Neuronal stem cell (in vitro differentiated cells): ENCODE data around the gene GLRA3.
A peak's percentile ranks its signal among the peaks of the same experiment; 100 is the strongest.

ENCODE experiments used
- DNase-seq: peaks from one replicate; pipeline ENCODE4 v3.0.0-alpha.2; 2013; ENCODE audit warnings: low spot score
- H2AFZ ChIP-seq: one replicate; pipeline ENCODE4 v1.6.1; 2013; ENCODE audit warnings: mild to moderate bottlenecking, low read length, inconsistent platforms
- H2AK5ac ChIP-seq: 2 replicates; pipeline ENCODE4 v1.6.1; 2013; ENCODE audit warnings: low read depth, mild to moderate bottlenecking, inconsistent platforms, low read length, moderate library complexity, mixed read lengths
- H2BK120ac ChIP-seq: 2 replicates; pipeline ENCODE4 v1.6.1; 2013; ENCODE audit warnings: low read depth, mild to moderate bottlenecking, inconsistent platforms, low read length, moderate library complexity, mixed read lengths
- H2BK12ac ChIP-seq: one replicate; pipeline ENCODE4 v1.6.1; 2013; ENCODE audit warnings: low read length, inconsistent platforms
- H2BK15ac ChIP-seq: 2 replicates; pipeline ENCODE4 v1.6.1; 2013; ENCODE audit warnings: mild to moderate bottlenecking, low read length, inconsistent platforms, mixed read lengths
- H2BK5ac ChIP-seq: one replicate; pipeline ENCODE4 v1.6.1; 2013; ENCODE audit warnings: inconsistent platforms, mild to moderate bottlenecking, low read length, moderate library complexity
- H3K14ac ChIP-seq: one replicate; pipeline ENCODE4 v1.6.1; 2013; ENCODE audit warnings: low read length, inconsistent platforms
- H3K18ac ChIP-seq: 2 replicates; pipeline ENCODE4 v1.6.1; 2013; ENCODE audit warnings: low read length, inconsistent platforms
- H3K23ac ChIP-seq: 2 replicates; pipeline ENCODE4 v1.6.1; 2013; ENCODE audit warnings: low read depth, mild to moderate bottlenecking, mixed read lengths, low read length, inconsistent platforms; ENCODE audit not compliant: poor library complexity
- H3K27ac ChIP-seq: replicated peaks from 3 replicates; pipeline ENCODE4 v1.5.1; 2013; ENCODE audit warnings: low read length, inconsistent platforms
- H3K27me3 ChIP-seq, 3 experiments: 2 replicates each; pipeline ENCODE4 v1.6.1; 2013; ENCODE audit warnings: low read length in 3 of 3, mild to moderate bottlenecking in 2 of 3, inconsistent platforms in 1 of 3, low read depth in 1 of 3, mixed read lengths in 1 of 3, moderate library complexity in 1 of 3; ENCODE audit not compliant: control insufficient read depth in 3 of 3, insufficient read depth in 3 of 3
- H3K36me3 ChIP-seq, 2 donors: replicated peaks in 1 of 2; 2 replicates each; pipeline ENCODE4 v1.6.1; 2013; ENCODE audit warnings: low read length in 2 of 2; ENCODE audit not compliant: control insufficient read depth in 2 of 2, insufficient read depth in 2 of 2
- H3K4ac ChIP-seq: 2 replicates; pipeline ENCODE4 v1.6.1; 2013; ENCODE audit warnings: inconsistent platforms, mild to moderate bottlenecking, low read length, moderate library complexity
- H3K4me1 ChIP-seq, 2 donors: 1 replicate in 1 of 2; 2 replicates in 1 of 2; pipeline ENCODE4 v1.6.1; 2013; ENCODE audit warnings: low read length in 2 of 2, low read depth in 1 of 2; ENCODE audit not compliant: control insufficient read depth in 2 of 2, insufficient read depth in 1 of 2
- H3K4me2 ChIP-seq: one replicate; pipeline ENCODE4 v1.6.1; 2013; ENCODE audit warnings: mild to moderate bottlenecking, low read length, inconsistent platforms; ENCODE audit not compliant: insufficient read depth, poor library complexity, severe bottlenecking
- H3K4me3 ChIP-seq, 2 donors: 2 replicates each; pipeline ENCODE4 v1.5.1; 2013; ENCODE audit warnings: low read length in 2 of 2, mild to moderate bottlenecking in 2 of 2, inconsistent platforms in 1 of 2, moderate library complexity in 1 of 2
- H3K79me1 ChIP-seq: one replicate; pipeline ENCODE4 v1.6.1; 2013; ENCODE audit warnings: low read depth, mild to moderate bottlenecking, inconsistent platforms, low read length, moderate library complexity
- H3K9ac ChIP-seq: one replicate; pipeline ENCODE4 v1.6.1; 2013; ENCODE audit warnings: mild to moderate bottlenecking, low read depth, low read length, inconsistent platforms; ENCODE audit not compliant: poor library complexity
- H3K9me3 ChIP-seq, 2 donors: replicated peaks in 1 of 2; 2 replicates each; pipeline versions ENCODE3 to v1.6.1; 2013; ENCODE audit warnings: low read length in 2 of 2, mild to moderate bottlenecking in 2 of 2, inconsistent platforms in 1 of 2, low read depth in 1 of 2, mixed read lengths in 1 of 2, moderate library complexity in 1 of 2; ENCODE audit not compliant: control insufficient read depth in 2 of 2, insufficient read depth in 1 of 2
- H4K8ac ChIP-seq: one replicate; pipeline ENCODE4 v1.6.1; 2013; ENCODE audit warnings: low read depth, mild to moderate bottlenecking, inconsistent platforms, low read length, moderate library complexity
- H4K91ac ChIP-seq: one replicate; pipeline ENCODE4 v1.6.1; 2013; ENCODE audit warnings: low read length, low read depth, mild to moderate bottlenecking, inconsistent platforms; ENCODE audit not compliant: poor library complexity
- WGBS, 2 donors: extraction: QIAGEN DNeasy Blood & Tissue Kit; methylation state at CpG; one replicate each; pipeline ENCODE4 v1.1.7; 2013; ENCODE audit warnings: missing lambda C conversion rate in 2 of 2, mixed read lengths in 1 of 2; ENCODE audit not compliant: insufficient read length in 2 of 2, insufficient replicate concordance in 1 of 2; ENCODE audit errors: extremely low coverage in 2 of 2; 5-methylcytosine and 5-hydroxymethylcytosine counted together

The GLRA3 gene

GRCh38 chr4:174734181-174734580 lies 94.9 kb downstream of the GLRA3 start:
- Histone ChIP-seq H2BK120ac (no peak overlapping the region), H3K4me3 (no peak overlapping the region), H3K79me1 (no peaks in the 10 kb centered on the region), H3K9ac (no peak overlapping the region), H3K23ac (no peak overlapping the region), H3K9me3 (no peaks in the 10 kb centered on the region), H2BK12ac (no peak overlapping the region), H2BK15ac (no peak overlapping the region), H2AFZ (no peak overlapping the region), H3K4ac (no peak overlapping the region), H3K4me1 (no peaks in the 10 kb centered on the region), H3K27ac (no peak overlapping the region), H2BK5ac (no peak overlapping the region), H4K8ac (no peak overlapping the region), H3K18ac (no peak overlapping the region), H2AK5ac (no peak overlapping the region), H3K14ac (no peak overlapping the region), H3K27me3 (no peaks in the 10 kb centered on the region), H4K91ac (no peak overlapping the region), H3K36me3 (no peaks in the 10 kb centered on the region), H3K4me2 (no peak overlapping the region)
- DNase-seq = no peak
- WGBS, 2 donors = no CpG with 5 or more reads among the region's 4 CpGs

GRCh38 chr4:174717828-174718227 lies 111.2 kb downstream of the GLRA3 start:
- H2BK5ac ChIP-seq = no peak overlapping the region
- no peak overlapping the region for H3K4ac ChIP-seq
- H3K27me3 ChIP-seq = no peaks in the 10 kb centered on the region
- H3K4me1 ChIP-seq = no peaks in the 10 kb centered on the region
- no peak overlapping the region for H2BK12ac ChIP-seq
- H2BK15ac ChIP-seq = no peak overlapping the region
- H3K18ac ChIP-seq = no peak overlapping the region
- H3K4me3 ChIP-seq = no peak overlapping the region
- no peak overlapping the region for H4K91ac ChIP-seq
- H2AK5ac ChIP-seq = no peak overlapping the region
- H3K23ac ChIP-seq = no peak overlapping the region
- no peak for DNase-seq
- no peak overlapping the region for H2BK120ac ChIP-seq
- no peak overlapping the region for H3K4me2 ChIP-seq
- no peak overlapping the region for H3K27ac ChIP-seq
- no peaks in the 10 kb centered on the region for H3K36me3 ChIP-seq
- no peak overlapping the region for H4K8ac ChIP-seq
- H3K9me3 ChIP-seq = no peaks in the 10 kb centered on the region
- H2AFZ ChIP-seq = no peak overlapping the region
- no peak overlapping the region for H3K9ac ChIP-seq
- H3K14ac ChIP-seq = no peak overlapping the region
- WGBS, 2 donors = no CpG with 5 or more reads among the region's 3 CpGs
- H3K79me1 ChIP-seq = no peaks in the 10 kb centered on the region

- Histone ChIP-seq H3K27me3 (no peaks in the 10 kb centered on the region), H3K4me2 (no peak overlapping the region), H3K79me1 (no peaks in the 10 kb centered on the region), H3K4me3 (no peak overlapping the region), H3K23ac (no peak overlapping the region), H3K14ac (no peak overlapping the region), H2BK120ac (no peak overlapping the region), H4K8ac (no peak overlapping the region), H2BK12ac (no peak overlapping the region), H2BK5ac (no peak overlapping the region), H4K91ac (no peak overlapping the region), H3K27ac (no peak overlapping the region), H3K4me1 (no peaks in the 10 kb centered on the region), H3K9ac (no peak overlapping the region), H2BK15ac (no peak overlapping the region), H3K4ac (no peak overlapping the region), H2AK5ac (no peak overlapping the region), H2AFZ (no peak overlapping the region), H3K9me3 (no peaks in the 10 kb centered on the region), H3K36me3 (no peaks in the 10 kb centered on the region), H3K18ac (no peak overlapping the region)
- no CpG with 5 or more reads among the region's 3 CpGs for WGBS, 2 donors
- DNase-seq = no peak
Measured at GRCh38 chr4:174716986-174717770, 111.9 kb downstream of the GLRA3 start.

GRCh38 chr4:174714393-174715211 lies 114.4 kb downstream of the GLRA3 start:
- H3K18ac ChIP-seq = no peak overlapping the region
- no CpG with 5 or more reads among the region's 8 CpGs for WGBS, 2 donors
- H3K79me1 ChIP-seq = no peaks in the 10 kb centered on the region
- H3K27me3 ChIP-seq = no peaks in the 10 kb centered on the region
- peak; percentile 31 for DNase-seq
- no peak overlapping the region for H2AFZ ChIP-seq
- H3K36me3 ChIP-seq = no peaks in the 10 kb centered on the region
- no peak overlapping the region for H3K9ac ChIP-seq
- H2BK12ac ChIP-seq = no peak overlapping the region
- no peak overlapping the region for H3K14ac ChIP-seq
- H3K4me1 ChIP-seq = no peaks in the 10 kb centered on the region
- H4K8ac ChIP-seq = no peak overlapping the region
- H4K91ac ChIP-seq = no peak overlapping the region
- no peaks in the 10 kb centered on the region for H3K9me3 ChIP-seq
- H2AK5ac ChIP-seq = no peak overlapping the region
- no peak overlapping the region for H2BK5ac ChIP-seq
- H3K4ac ChIP-seq = no peak overlapping the region
- H3K27ac ChIP-seq = no peak overlapping the region
- no peak overlapping the region for H3K4me2 ChIP-seq
- no peak overlapping the region for H2BK120ac ChIP-seq
- no peak overlapping the region for H3K23ac ChIP-seq
- H2BK15ac ChIP-seq = no peak overlapping the region
- no peak overlapping the region for H3K4me3 ChIP-seq
